ENCODE results near the gene LILRB1.
"Not testable (repeated sequence)": the region's sequence is repeated elsewhere in the genome, so short reads cannot be mapped to it uniquely, and the experiment has no call there.

The LILRB1 gene

DNA sequence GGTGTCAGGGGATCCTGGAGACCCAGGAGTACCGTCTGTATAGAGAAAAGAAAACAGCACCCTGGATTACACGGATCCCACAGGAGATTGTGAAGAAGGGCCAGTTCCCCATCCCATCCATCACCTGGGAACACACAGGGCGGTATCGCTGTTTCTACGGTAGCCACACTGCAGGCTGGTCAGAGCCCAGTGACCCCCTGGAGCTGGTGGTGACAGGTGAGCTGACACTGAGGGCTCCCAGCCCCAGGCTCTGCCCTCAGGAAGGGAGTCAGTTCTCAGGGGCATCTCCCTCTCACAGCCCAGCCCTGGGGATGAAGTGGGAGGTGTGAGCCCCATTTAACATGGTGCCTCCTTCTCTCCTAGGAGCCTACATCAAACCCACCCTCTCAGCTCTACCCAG lies 35.5 kb upstream of the LILRB1 start:
- peak overlapping the region; percentile 31; the same call in 1 of the 2 replicates for H3K4me3 ChIP-seq (replicated peaks; ENCODE audit: insufficient read depth, low read length)
- DNase-seq (ENCODE audit: low read depth in 1 of 2, low spot score in 1 of 2), result no peak
- H3K27ac ChIP-seq (replicated peaks), result no peak overlapping the region
- H3K27me3 ChIP-seq (ENCODE audit: insufficient read depth, poor library complexity, severe bottlenecking), result no peaks in the 10 kb centered on the region
- TF ChIP-seq SPI1 (IDR thresholded peaks at IDR 0.05; ENCODE audit: borderline replicate concordance, low read depth), result no peak
- TF ChIP-seq, protein P1, sequence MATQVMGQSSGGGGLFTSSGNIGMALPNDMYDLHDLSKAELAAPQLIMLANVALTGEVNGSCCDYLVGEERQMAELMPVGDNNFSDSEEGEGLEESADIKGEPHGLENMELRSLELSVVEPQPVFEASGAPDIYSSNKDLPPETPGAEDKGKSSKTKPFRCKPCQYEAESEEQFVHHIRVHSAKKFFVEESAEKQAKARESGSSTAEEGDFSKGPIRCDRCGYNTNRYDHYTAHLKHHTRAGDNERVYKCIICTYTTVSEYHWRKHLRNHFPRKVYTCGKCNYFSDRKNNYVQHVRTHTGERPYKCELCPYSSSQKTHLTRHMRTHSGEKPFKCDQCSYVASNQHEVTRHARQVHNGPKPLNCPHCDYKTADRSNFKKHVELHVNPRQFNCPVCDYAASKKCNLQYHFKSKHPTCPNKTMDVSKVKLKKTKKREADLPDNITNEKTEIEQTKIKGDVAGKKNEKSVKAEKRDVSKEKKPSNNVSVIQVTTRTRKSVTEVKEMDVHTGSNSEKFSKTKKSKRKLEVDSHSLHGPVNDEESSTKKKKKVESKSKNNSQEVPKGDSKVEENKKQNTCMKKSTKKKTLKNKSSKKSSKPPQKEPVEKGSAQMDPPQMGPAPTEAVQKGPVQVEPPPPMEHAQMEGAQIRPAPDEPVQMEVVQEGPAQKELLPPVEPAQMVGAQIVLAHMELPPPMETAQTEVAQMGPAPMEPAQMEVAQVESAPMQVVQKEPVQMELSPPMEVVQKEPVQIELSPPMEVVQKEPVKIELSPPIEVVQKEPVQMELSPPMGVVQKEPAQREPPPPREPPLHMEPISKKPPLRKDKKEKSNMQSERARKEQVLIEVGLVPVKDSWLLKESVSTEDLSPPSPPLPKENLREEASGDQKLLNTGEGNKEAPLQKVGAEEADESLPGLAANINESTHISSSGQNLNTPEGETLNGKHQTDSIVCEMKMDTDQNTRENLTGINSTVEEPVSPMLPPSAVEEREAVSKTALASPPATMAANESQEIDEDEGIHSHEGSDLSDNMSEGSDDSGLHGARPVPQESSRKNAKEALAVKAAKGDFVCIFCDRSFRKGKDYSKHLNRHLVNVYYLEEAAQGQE (IDR thresholded peaks at IDR 0.05; ENCODE audit: insufficient replicate concordance, low read depth), result no peak
- TF ChIP-seq, protein P2, sequence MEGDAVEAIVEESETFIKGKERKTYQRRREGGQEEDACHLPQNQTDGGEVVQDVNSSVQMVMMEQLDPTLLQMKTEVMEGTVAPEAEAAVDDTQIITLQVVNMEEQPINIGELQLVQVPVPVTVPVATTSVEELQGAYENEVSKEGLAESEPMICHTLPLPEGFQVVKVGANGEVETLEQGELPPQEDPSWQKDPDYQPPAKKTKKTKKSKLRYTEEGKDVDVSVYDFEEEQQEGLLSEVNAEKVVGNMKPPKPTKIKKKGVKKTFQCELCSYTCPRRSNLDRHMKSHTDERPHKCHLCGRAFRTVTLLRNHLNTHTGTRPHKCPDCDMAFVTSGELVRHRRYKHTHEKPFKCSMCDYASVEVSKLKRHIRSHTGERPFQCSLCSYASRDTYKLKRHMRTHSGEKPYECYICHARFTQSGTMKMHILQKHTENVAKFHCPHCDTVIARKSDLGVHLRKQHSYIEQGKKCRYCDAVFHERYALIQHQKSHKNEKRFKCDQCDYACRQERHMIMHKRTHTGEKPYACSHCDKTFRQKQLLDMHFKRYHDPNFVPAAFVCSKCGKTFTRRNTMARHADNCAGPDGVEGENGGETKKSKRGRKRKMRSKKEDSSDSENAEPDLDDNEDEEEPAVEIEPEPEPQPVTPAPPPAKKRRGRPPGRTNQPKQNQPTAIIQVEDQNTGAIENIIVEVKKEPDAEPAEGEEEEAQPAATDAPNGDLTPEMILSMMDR (IDR thresholded peaks at IDR 0.05; ENCODE audit: insufficient read depth, low read length), result no peak

DNA sequence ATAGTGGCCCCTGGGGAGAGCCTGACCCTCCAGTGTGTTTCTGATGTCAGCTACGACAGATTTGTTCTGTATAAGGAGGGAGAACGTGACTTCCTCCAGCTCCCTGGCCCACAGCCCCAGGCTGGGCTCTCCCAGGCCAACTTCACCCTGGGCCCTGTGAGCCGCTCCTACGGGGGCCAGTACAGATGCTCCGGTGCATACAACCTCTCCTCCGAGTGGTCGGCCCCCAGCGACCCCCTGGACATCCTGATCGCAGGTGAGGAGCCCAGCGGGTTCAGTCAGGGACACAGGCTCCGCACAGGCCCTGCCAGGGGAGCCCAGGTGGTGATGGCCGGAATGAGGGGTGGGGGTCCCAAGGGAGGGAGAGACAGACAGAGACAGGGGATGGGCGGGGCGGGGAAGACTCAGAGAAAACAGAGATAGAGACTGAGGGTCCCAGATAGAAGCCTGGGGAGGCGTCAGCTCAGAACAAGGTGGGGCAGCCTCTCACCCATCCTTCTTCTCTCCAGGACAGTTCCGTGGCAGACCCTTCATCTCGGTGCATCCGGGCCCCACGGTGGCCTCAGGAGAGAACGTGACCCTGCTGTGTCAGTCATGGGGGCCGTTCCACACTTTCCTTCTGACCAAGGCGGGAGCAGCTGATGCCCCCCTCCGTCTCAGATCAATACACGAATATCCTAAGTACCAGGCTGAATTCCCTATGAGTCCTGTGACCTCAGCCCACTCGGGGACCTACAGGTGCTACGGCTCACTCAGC lies 34.4 kb upstream of the LILRB1 start:
- not testable (repeated sequence) for H3K27me3 ChIP-seq (ENCODE audit: insufficient read depth, poor library complexity, severe bottlenecking); H3K27ac ChIP-seq (replicated peaks); DNase-seq (ENCODE audit: low read depth in 1 of 2, low spot score in 1 of 2); H3K4me3 ChIP-seq (replicated peaks; ENCODE audit: insufficient read depth, low read length)

DNA sequence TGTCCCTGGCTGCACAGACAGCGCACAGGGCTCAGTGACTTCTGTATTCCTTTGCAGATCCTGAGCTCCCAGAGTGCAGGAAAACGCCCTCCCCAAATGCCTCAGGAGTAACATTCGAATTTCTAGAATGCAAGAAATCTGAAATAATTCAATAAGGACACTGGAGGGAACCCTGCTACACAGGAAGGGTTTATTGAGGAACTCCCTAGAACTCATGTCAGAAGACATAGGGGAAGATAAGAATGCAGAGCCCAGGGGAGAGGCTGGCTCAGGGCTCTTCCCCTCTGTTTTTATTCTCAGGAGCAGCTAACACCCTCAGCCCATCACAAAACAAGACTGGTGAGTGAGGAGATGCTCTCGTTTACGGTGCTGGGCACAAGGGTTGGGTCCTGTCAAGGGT lies 30.1 kb upstream of the LILRB1 start:
- Histone ChIP-seq H3K27me3 (ENCODE audit: insufficient read depth, poor library complexity, severe bottlenecking) (no peaks in the 10 kb centered on the region), H3K4me3 (replicated peaks; ENCODE audit: insufficient read depth, low read length) (no peak overlapping the region), H3K27ac (replicated peaks) (no peak overlapping the region)
- TF ChIP-seq GABPA (IDR thresholded peaks at IDR 0.05; ENCODE audit: low read depth) (no peak), SPI1 (IDR thresholded peaks at IDR 0.05; ENCODE audit: borderline replicate concordance, low read depth) (no peak), POLR2AphosphoS5 (IDR thresholded peaks at IDR 0.05; ENCODE audit: low read depth) (no peak)
- TF ChIP-seq, protein P1 (IDR thresholded peaks at IDR 0.05; ENCODE audit: insufficient replicate concordance, low read depth), result no peak
- TF ChIP-seq, protein P2 (IDR thresholded peaks at IDR 0.05; ENCODE audit: insufficient read depth, low read length), result no peak
- DNase-seq (ENCODE audit: low read depth in 1 of 2, low spot score in 1 of 2), result no peak

DNA sequence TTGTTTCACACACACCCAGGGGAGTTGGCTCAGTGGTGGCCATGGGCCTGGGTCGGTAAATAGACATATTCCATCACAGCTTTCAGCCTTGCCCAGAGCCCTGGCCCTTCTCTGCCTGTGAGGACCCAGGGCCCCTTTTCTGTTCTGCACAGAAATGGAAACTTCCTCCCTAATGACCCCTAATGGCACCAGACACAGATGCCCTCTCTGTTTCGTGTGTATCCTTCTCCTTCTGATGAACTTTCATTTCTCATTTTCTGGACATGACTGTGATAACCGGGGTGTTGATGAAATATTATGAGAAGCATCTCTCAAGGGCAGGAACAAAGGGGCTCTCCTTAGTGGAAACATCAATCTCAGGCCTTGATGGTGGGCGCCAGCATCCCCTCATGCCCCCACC lies 24.1 kb upstream of the LILRB1 start:
- DNase-seq (ENCODE audit: low read depth in 1 of 2, low spot score in 1 of 2), result no peak
- Histone ChIP-seq H3K27me3 (ENCODE audit: insufficient read depth, poor library complexity, severe bottlenecking) (no peaks in the 10 kb centered on the region), H3K27ac (replicated peaks) (no peak overlapping the region), H3K4me3 (replicated peaks; ENCODE audit: insufficient read depth, low read length) (no peak overlapping the region)
- TF ChIP-seq POLR2AphosphoS5 (IDR thresholded peaks at IDR 0.05; ENCODE audit: low read depth) (no peak), GABPA (IDR thresholded peaks at IDR 0.05; ENCODE audit: low read depth) (no peak)
